OCI-LY1 (cell line): Measurements from ENCODE around the gene BST1.
"Not testable (repeated sequence)": the region's sequence is repeated elsewhere in the genome, so short reads cannot be mapped to it uniquely, and the experiment has no call there.

ENCODE experiments used
- CTCF ChIP-seq: fragments of 200-600 bp; sonication (generic), shearing (Covaris generic); IDR thresholded peaks from 2 replicates; pipeline ENCODE4 v1.5.1; 2017; ENCODE audit warnings: mild to moderate bottlenecking, antibody characterized with exemption, low read length, moderate library complexity, mixed read lengths
- EZH2 ChIP-seq: fragments of 200-600 bp; sonication (generic), shearing (Covaris generic); IDR thresholded peaks from 2 replicates; pipeline ENCODE4 v1.8.0; 2017; ENCODE audit warnings: borderline replicate concordance, mixed run types, mild to moderate bottlenecking, antibody characterized with exemption, low read length, moderate library complexity, mixed read lengths

GRCh38 chr4:15733061-15733460, 30.2 kb downstream of the BST1 start:
- not testable (repeated sequence) for TF ChIP-seq EZH2, CTCF
